ENCODE measurements around the gene ACTA2. TPM values are rescaled to one million over a fixed set of nuclear protein-coding genes. Genes with fewer than 3 reads are reported as not detected.

ACTA2 gene
- total RNA-seq, 1 donor from 2014 or later = 2.4 TPM

- TF ChIP-seq CTCF (IDR thresholded peaks at IDR 0.05) = no peak
- ChIA-PET CTCF (interaction anchor here (0.9 to 1.1 kb wide), 4 partner anchors 51 to 220 kb away, joined by 3 to 12 read pairs (median 4); no protein-coding TSS in a partner anchor), POLR2A (interaction anchor here (0.7 kb wide), 1 partner anchor 223 kb away, joined by 3 read pairs; no protein-coding TSS in a partner anchor)
- peaks cover 36% of the 10 kb centered on the region for H3K4me1 Mint-ChIP-seq
- ATAC-seq (ENCODE audit: low read depth) (no peak), DNase-seq (no peak)
- H3K27me3 Mint-ChIP-seq = no peaks in the 10 kb centered on the region
- H3K36me3 Mint-ChIP-seq (ENCODE audit: low read depth) = peaks cover 10% of the 10 kb centered on the region
- H3K27ac Mint-ChIP-seq = no peak overlapping the region
- peaks cover 3% of the 10 kb centered on the region for H3K9me3 Mint-ChIP-seq
- intact Hi-C loops (cut with micrococcal nuclease) = no loop called here
- H3K4me3 Mint-ChIP-seq = no peak overlapping the region
These were observed 35.3 kb upstream of the ACTA2 start for GRCh38 chr10:88987840-88988239.

- no peak overlapping the region for H3K4me3 Mint-ChIP-seq
- no peaks in the 10 kb centered on the region for H3K27me3 Mint-ChIP-seq
- H3K27ac Mint-ChIP-seq = no peak overlapping the region
- H3K4me1 Mint-ChIP-seq = peaks cover 32% of the 10 kb centered on the region
- no peak for ATAC-seq (ENCODE audit: low read depth)
- CTCF ChIA-PET = interaction anchor here (0.7 to 1.1 kb wide), 8 partner anchors 11 to 221 kb away, joined by 3 to 12 read pairs (median 4); no protein-coding TSS in a partner anchor
- DNase-seq = no peak
- no peak for TF ChIP-seq CTCF (IDR thresholded peaks at IDR 0.05)
- POLR2A ChIA-PET = interaction anchor here (1.0 kb wide), 1 partner anchor 265 kb away, joined by 3 read pairs; the partner anchor contains the start of gene LIPA
- H3K36me3 Mint-ChIP-seq (ENCODE audit: low read depth) = peaks cover 10% of the 10 kb centered on the region
- peaks cover 3% of the 10 kb centered on the region for H3K9me3 Mint-ChIP-seq
- intact Hi-C loops (cut with micrococcal nuclease) = no loop called here
These were observed 34.7 kb upstream of the ACTA2 start for GRCh38 chr10:88987243-88987725.

- peak overlapping the region; percentile 3 for H3K27ac Mint-ChIP-seq
- ATAC-seq (ENCODE audit: low read depth) = no peak
- CTCF ChIA-PET = interaction anchor here (0.7 to 1.1 kb wide), 8 partner anchors 11 to 221 kb away, joined by 3 to 12 read pairs (median 4); no protein-coding TSS in a partner anchor
- TF ChIP-seq CTCF (IDR thresholded peaks at IDR 0.05) = no peak
- peaks cover 26% of the 10 kb centered on the region for H3K4me1 Mint-ChIP-seq
- H3K9me3 Mint-ChIP-seq = peaks cover 3% of the 10 kb centered on the region
- H3K27me3 Mint-ChIP-seq = no peaks in the 10 kb centered on the region
- POLR2A ChIA-PET = interaction anchor here (1.0 kb wide), 1 partner anchor 265 kb away, joined by 3 read pairs; the partner anchor contains the start of gene LIPA
- H3K4me3 Mint-ChIP-seq = no peak overlapping the region
- no peak for DNase-seq
- H3K36me3 Mint-ChIP-seq (ENCODE audit: low read depth) = peaks cover 8% of the 10 kb centered on the region
- intact Hi-C loops (cut with micrococcal nuclease) = no loop called here
These were observed 34.1 kb upstream of the ACTA2 start for GRCh38 chr10:88986549-88987242.

- POLR2A ChIA-PET = no interaction called here
- no peak for TF ChIP-seq CTCF (IDR thresholded peaks at IDR 0.05)
- Mint-ChIP-seq H3K27me3 (no peaks in the 10 kb centered on the region), H3K36me3 (ENCODE audit: low read depth) (no peaks in the 10 kb centered on the region), H3K4me3 (no peak overlapping the region), H3K9me3 (peaks cover 3% of the 10 kb centered on the region), H3K4me1 (peaks cover 13% of the 10 kb centered on the region), H3K27ac (peak overlapping the region; percentile 38)
- no peak for DNase-seq
- ATAC-seq (ENCODE audit: low read depth) = no peak
- intact Hi-C loops (cut with micrococcal nuclease) = no loop called here
- CTCF ChIA-PET = interaction anchor here (1.2 kb wide), 1 partner anchor 50 kb away, joined by 3 read pairs; no protein-coding TSS in a partner anchor
These were observed 32.0 kb upstream of the ACTA2 start for GRCh38 chr10:88984525-88984924.

- DNase-seq (no peak), ATAC-seq (ENCODE audit: low read depth) (no peak)
- no peak for TF ChIP-seq CTCF (IDR thresholded peaks at IDR 0.05)
- Mint-ChIP-seq H3K36me3 (ENCODE audit: low read depth) (no peaks in the 10 kb centered on the region), H3K4me1 (peaks cover 7% of the 10 kb centered on the region), H3K4me3 (no peak overlapping the region), H3K27me3 (no peaks in the 10 kb centered on the region), H3K9me3 (peaks cover 3% of the 10 kb centered on the region), H3K27ac (no peak overlapping the region)
- ChIA-PET CTCF (no interaction called here), POLR2A (no interaction called here)
- intact Hi-C loops (cut with micrococcal nuclease) = no loop called here
These were observed 31.4 kb upstream of the ACTA2 start for GRCh38 chr10:88983939-88984338.

All from activated B cell treated with CpG ODN at 0.5 μM for 24 hours (primary cell).